SIG-M5 treated with dmso at 0.1 percent for 504 hours (cell line): Measurements from ENCODE around the gene YY1.
"Not testable (repeated sequence)": the region's sequence is repeated elsewhere in the genome, so short reads cannot be mapped to it uniquely, and the experiment has no call there.

Experiments
- DNase-seq: peaks from one replicate; lab custom pipeline; 2025; ENCODE audit not compliant: unreplicated experiment; lab: John Stamatoyannopoulos, UW

YY1 gene

DNA sequence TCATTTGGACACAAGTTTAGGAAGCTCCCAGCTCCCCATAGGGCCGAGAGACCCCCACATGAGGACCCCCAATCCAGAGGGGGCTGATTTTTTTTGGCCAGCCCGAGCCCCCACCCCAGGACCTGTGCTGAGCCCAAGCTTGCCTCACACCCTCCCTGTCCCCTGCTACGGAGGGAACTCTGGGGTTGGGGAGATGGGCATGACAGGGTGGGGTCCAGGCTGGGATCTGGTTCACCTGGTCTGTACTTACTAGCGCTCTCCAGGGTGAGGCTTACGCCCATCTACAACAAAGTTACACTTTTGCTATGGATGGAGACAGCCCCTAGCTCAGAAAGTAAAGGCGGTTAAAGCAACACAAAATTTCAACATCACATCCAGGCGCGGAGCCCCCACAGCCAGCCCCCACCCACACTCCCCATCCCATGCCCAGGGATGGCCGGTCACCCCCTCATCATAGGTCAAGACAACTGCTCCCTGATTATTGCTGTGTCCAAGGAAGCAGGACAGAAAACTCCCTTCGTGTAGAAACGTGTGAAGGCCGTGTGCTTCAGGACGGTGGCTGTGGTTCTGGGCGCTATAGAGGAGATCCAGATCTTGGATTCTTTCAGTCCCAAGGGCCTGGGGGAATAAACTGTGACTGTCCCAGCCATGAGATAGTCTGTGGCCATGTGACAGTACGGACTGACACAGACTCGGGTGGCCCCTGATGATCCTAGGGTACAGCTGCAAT, 56.6 kb downstream of the YY1 start:
- DNase-seq, result no peak

DNA sequence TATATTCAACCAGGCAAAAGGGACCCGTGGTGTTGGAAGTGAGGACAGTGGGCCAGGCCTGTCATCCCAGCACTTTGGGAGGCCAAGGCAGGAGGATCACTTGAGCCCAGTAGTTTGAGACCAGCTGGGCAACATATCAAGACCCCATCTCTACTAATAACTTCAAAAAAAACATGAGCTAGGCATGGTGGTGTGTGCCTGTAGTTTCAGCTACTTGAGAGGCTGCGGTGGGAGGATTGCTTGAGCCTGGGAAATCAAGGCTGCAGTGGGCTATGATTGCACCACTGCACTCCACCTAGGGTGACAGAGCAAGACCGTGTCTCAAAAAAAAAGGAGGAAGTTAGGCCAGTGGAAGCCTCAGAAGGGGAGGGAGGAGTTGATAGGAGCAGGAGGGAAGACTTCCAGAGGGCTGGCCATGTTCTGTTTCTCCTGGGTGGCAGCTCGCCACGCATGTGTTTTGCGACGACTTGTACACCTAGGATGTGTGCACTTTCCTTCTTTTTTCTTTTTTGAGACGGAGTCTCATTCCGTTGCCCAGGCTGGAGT, 57.2 kb downstream of the YY1 start:
- peak; percentile 60 for DNase-seq

DNA sequence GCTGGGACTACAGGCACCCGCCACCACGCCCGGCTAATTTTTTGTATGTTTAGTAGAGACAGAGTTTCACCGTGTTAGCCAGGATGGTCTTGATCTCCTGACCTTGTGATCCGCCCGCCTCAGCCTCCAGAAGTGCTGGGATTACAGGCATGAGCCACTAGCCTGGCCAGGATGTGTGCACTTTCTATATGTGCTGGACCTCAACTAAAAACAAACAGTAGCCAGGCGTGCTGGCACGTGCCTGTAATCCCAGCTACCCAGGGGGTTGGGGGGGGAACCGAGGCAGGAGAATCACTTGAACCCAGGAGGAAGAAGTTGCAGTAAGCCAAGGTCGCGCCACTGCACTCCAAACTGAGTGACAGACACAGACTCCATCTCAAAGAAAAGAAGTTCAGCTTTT, 57.8 kb downstream of the YY1 start:
- not testable (repeated sequence) for DNase-seq

DNA sequence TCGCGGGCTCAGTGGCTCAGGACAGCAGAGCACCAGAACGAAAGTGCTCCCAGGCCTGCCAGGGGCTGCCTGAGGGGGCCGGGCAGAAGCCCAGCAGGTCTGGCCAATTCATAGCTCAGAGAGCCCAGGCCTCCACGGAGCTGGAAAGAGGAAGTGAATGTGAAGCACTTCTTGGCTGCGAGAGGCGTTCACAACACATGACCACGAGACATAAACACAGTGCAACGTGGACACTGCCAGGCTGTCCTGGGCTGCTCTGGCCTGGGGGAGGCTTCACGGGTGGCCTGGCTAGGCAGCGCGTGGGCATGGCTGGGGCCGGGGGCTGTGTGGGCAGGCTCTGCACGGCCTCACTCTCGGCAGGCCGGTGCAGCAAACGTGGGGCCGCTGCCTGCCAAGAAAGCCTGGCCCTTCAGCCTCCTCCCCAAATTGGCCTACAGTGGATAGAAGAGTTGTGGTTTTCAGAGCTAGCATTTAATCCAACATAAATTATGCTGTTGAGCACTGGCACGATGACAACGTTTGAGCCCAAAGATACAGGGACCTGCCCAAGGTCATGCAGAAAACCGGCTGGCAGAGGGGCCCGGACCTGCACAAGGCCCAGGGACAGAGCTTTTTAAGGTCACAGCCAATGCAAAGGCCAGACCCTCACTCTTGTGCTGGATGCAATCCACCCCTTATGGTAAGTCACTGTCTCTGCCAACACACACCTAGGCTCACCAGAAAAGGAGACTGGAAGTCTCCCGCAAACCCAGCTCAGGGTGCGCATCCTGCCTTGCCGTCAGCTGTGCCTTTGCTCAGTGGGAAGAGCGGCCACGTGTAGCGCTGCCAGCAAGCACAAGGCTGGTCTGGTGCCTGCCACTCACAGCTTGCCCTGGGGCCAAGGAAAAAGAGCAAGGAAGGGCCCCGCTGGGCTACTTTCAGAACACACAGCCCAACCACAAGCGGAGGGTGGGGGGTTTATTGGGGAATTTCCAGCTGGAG, 58.7 kb downstream of the YY1 start:
- peak; percentile 64 for DNase-seq

DNA sequence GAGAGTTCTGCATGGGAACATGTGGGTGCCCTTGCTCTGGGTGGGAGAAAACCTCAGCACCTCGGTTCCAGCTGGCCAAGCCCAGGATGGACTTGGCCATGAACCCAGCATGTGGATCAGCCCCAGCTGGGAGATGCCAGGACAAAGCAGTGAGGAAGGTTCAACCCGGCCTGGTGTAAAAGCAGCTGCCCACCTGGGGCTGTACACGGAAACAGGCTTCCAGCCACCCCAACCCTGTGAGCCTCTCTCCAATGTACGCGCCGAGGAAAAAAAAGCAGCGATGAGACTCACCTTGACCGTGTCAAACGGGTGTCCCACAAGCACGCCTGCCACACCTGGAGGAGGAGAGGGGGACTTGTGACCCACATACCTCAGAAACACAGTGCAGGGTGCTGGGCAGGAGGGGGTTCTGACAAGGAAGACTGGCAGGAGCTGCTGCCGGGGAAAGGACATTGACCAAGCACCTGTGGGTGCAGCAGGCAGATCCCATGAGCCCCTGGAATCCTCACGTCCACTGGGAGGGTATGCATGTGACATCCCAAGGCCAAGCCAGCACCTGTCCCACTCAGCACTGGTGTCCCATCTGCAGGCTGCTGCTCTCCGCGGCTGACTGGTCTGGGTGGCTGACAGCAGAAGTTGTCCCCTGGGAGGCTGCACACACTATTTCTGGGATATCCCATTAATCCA, 59.8 kb downstream of the YY1 start:
- DNase-seq, result no peak

DNA sequence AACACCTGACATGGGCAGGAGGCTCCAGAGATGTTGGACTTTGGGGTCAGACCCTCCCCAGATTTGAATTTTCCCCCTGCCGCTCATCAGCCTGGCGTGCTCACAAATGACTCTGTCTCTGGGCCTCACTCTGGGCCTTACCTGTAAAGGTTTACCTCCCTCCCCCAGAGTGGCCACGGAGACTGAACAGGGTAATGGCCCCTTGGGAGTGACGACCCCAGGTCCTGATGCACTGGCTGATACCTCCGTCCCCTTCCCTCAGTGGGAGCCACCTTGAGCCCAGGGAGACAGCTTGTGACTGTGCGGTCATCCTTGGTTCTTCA, 60.3 kb downstream of the YY1 start:
- no peak for DNase-seq

DNA sequence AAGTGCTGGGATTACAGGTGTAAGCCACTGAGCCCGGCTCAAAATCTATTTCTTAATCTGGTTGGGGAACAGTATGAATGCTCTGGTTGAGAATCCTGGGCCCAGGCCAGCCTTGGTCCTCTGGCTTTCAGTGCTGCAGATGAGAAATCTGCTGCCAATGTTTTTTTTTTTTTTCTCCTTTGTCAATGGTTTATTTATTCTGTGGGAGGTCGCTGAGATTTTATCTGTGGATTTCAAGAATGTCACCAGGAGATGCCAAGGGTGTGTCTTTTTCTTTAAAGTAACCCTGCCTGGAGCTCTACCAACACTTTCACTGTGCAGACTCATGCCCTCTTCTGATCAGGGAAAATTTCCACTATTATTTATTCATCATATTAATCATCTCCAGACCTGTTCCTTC, 63.7 kb downstream of the YY1 start:
- peak; percentile 52 for DNase-seq

DNA sequence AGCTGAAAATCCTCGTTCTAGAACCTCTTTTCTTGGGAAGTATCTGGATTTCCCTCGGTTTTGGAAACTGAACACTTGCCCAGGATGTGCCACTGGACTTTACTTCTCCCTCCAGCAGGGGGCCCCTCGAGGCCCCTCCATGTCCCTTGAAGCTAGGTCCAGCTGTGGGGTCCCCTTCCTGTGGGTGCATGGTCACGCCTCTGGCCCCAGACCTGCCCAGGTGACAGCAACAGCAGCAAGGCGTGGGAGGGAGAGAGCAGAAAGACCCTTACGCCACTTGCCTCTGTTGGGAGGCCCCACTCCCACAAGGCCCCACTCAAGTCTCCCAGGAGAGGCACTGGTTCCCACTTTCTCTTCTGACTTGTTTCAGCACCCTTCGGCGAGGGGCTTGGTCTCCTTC, 64.2 kb downstream of the YY1 start:
- DNase-seq, result peak; percentile 24

DNA sequence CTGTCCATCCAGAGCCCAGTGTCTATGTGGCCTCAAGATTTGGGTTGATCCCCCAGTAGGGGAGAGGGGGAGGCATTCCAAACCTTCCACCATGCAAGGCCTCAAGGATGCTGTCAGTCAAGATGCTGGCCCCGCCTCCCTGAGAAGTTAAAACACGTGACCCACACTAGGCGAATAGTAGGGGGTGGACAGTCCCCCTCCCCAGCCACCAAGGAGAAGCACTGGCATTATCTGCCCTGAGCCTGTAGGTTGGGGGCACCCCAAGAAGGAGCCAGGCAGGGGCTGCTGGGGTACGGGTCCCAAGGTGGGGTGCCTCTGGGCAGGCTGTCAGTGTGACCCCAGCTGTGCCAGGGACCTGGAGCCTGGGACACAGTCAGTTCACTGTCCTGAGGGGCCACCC, 65.0 kb downstream of the YY1 start:
- DNase-seq, result no peak

DNA sequence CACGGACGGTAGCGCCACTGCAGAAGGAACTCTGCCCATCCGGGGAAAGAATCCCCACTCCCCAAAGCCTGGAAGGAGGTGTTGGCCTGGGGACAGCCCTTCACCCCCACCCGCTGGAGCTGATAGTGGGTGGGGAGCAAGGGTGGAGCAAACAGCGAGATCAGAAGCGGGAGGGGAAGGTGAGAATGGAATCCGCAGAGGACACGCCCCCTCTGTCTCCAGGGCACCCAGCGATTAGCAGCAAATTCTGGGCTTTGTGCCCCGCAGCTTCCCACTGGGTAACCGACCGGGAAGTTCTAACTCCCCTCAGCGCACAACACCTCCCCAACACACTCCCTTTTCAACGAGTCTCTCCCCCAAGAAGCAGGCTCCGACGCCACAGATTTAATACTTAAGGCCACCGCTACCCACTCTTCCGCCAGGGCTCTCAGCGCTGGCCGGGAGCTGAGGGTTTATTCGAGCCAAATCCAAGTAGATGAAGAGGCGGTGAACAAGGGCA, 65.9 kb downstream of the YY1 start:
- DNase-seq, result no peak

DNA sequence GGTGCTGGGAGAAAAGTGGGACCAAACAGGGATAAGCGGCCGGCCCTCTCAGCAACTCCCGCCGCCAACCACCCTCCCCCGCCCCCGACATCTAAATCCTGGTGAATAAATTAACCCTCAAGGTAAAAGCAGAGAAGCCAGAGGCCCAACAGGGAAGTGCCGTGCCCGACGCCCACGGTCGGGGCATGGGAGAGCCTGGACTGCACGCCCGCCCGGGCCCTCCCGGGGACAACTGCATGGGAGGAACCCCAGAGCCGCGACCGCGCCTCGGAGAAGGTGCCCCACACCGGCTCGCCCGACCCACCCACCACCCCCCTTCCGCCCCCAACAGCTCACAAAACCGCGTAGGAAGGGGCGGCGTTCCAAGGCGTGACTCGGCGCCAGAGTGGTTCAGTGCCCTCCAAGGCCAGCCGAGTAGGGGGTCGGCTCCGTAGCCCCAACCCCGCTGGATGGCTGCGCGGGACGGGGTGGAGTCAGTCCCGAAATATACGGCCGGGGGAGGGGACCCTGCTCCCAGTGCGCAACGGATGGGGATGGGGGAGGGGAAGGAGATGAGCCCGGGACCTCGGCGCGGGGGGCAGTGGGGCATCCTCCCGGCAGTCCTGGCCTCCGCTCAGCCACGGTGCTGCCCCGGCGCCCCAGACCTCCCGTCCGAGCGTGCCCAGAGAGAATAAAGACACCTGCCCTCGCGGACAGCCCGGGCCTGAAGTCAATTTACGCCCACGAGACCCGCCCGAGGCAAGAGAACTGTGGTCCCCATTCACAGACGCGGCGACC, 66.6 kb downstream of the YY1 start:
- DNase-seq, result peak; percentile 47

DNA sequence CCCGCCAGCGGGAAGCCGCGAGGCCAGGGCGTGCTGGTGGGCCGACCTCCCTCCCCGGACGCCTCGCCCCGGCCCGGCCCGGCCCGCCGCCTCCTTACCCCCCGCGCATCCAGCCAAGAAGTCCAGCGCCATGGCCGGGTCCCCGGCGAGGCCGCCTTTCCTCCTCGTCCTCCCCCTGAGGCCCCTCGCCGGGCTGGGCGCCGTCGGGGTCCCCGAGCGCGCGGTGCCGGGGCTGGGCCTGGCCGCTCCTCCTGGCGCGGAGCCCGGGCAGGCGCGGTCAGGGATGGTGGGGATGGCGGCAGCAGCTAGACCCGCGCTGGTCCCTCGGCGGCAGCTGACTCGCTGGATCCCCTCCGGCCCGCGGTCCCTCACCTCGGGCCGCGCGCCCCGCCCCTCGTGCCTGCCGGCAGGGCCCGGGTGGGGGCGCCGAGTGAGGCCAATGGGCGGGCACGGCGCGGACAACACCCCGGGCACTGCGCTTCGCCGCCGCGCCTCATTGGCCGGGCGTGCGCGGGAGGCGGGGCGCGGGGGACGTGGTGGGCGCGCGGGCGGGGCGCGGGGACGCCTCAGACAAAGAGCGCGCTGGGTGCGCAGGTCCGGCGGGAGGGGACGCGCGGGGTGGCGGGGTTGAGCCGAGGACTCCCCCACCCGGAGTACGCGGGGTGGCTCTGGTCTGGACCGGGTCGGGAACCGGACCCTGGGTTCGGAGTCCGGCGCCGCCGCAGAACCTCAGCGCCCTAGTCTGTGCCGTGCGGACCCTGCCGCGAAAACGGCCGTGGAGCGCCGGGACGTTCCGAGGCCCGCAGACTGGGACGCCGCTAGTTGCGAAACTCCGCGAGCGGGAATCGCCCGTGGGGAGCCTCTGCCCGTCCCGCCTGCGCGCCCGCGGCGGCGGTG, 67.4 kb downstream of the YY1 start, which contains the start of gene SLC25A29:
SLC25A29 (minus strand) TSS at position 344 of the 897 bp plus-strand sequence; CDS start at position 132, 212 bp downstream.
- DNase-seq, result peak; percentile 80

DNA sequence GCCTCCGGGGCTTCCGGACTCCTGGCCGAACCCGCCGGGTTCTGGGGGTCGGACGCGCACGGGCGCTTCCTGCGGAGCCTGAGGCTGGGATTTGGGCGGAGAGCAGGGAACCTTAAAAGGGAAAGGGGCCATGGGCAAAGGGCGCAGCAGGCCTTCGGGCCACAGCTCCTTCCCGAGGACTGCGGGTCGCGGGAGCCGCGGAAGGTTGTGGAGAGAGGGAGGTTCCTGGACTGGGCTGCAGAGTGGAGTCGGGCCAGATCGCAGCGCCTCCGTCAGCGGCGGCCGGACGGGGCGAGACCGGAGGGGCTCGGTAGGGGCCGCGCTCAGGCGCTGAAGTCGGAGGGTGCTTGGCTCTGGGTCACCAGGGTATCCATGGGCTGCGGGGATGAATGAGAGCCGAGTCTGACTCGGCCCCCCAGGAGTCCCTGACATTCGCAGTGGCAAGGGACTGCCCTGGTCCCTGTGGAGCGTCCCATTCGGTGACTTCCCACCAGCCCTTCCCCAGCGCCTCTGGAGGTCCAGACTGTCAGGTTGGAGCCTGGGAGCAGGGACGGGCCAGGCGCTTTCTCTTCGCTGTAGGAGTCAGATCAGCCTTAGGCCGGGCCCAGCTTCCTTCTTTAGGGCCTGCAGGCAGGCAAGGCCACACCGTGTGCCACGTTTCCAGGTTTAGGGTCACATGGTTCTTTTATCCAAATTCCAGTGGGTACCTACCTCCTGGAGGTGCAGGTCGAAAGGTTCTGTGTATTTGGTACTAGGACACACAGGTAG, 68.2 kb downstream of the YY1 start:
- no peak for DNase-seq

DNA sequence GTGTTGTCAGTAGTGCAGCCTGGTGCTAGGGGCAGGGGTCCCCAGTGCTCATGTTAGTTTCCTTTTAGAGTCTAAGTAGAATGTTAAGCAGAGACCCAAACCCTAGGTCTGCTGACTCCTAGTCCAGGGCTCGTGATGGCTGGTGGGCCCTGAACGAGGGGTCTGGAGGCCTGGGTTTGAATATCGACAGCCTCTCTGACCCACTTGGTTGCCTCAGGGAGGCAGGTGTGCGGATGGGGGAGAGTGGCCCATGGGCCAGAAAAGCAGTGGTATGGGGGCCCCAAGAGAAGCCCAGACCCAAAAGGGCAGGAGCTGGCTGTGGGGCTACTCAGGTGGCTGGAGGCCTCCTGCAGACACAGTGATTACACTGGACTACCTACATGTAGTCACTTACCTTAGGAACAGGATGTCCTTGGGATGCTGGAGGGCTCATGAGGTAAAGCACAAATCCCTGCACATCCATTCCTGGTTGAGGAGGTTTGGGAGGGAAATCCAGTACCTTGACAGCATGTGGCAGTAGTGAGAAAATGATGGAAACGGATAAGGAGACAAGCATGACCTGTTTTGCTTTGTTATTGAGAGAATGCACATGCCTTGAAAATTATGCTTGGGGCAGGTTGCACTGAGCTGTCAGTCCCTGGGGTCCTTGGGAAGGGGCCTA, 69.0 kb downstream of the YY1 start:
- DNase-seq, result peak; percentile 42

DNA sequence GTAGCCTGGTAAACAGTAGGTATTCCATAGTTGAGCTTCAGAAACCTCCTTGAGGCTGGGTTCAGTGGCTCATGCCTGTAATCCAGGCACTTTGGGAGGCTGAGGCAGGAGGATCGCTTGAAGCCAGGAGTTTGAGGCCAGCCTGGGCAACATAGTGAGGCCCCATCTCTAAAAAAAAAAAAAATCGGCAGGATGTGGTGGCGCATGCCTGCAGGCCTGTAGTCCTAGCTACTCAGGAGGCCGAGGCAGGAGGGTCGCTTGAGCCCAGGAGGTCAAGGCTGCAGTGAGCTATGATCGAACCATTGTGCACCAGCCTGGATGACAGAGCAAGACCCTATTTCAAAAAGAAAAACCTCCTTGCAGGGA, 69.5 kb downstream of the YY1 start:
- not testable (repeated sequence) for DNase-seq

DNA sequence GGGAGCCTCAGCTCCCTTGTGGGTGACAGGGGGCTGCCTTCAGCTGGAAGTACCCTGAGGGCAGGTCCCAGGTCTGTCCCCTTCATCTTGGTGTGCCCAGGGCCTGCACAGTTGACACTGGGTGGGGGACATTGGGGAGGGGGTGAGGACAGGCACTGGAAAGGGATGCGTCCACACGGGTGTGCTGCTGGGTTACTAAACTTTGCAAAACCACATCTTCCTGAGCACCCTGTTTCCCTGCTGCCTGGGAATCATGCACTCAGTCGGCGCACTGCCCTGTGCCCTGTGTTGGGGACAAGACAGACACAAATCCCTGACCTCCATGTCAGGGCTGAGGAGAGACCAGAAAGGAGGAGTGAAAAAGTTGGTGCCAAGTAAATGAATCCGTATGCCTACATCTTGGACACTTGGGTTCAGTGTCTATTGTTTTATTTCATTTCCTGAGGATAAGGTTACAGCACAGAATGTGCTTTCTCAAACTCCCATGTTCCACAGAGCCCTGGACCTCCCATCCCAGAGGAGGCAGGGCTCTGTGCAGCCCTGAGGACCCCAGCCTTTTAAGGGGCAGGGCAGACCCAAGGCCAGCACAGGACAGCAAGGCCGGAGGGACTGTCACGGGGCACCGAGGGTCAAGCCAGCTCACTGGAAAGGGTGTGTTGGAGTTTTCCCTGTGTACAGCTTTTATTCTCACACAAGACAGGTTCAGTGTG, 70.2 kb downstream of the YY1 start:
- DNase-seq, result no peak

DNA sequence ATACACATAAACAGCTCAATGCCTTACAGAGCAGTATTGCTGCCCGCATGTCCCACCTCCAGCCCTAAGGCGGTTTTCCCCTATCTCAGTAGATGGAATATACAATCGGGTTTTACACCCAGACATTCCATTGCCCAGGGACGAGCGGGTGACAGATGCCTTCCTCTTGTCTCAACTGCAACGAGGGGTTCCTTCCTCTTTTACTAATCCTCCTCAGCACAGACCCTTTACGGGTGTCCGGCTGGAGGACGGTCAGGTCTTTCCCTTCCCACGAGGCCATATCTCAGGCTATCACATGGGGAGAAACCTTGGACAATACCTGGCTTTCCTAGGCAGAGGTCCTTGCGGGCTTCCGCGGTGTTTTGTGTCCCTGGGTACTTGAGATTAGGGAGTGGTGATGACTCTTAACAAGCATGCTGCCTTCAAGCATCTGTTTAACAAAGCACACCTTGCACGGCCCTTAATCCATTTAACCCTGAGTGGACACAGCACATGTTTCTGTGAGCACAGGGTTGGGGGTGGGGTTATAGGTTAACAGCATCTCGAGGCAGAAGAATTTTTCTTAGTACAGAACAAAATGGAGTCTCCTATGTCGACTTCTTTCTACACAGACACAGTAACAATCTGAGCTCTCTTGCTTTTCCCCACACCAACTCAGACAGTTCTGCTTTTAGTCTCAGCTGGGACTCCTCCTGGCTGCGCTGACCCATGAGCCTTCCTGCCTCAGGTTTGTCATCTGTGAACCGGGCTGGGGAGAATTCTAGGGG, 73.3 kb downstream of the YY1 start:
- DNase-seq, result peak; percentile 13
